Measurements from ENCODE around the gene CELSR2.

- TF ChIP-seq YY1 (tag by site-specific recombination; IDR thresholded peaks at IDR 0.05) (no peak), ZNF391 (tag by site-specific recombination; IDR thresholded peaks at IDR 0.05; ENCODE audit: borderline replicate concordance, low read depth) (no peak)
- TF ChIP-seq, protein P1, sequence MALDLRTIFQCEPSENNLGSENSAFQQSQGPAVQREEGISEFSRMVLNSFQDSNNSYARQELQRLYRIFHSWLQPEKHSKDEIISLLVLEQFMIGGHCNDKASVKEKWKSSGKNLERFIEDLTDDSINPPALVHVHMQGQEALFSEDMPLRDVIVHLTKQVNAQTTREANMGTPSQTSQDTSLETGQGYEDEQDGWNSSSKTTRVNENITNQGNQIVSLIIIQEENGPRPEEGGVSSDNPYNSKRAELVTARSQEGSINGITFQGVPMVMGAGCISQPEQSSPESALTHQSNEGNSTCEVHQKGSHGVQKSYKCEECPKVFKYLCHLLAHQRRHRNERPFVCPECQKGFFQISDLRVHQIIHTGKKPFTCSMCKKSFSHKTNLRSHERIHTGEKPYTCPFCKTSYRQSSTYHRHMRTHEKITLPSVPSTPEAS (tag by site-specific recombination; IDR thresholded peaks at IDR 0.05), result no peak
- TF ChIP-seq, protein P2, sequence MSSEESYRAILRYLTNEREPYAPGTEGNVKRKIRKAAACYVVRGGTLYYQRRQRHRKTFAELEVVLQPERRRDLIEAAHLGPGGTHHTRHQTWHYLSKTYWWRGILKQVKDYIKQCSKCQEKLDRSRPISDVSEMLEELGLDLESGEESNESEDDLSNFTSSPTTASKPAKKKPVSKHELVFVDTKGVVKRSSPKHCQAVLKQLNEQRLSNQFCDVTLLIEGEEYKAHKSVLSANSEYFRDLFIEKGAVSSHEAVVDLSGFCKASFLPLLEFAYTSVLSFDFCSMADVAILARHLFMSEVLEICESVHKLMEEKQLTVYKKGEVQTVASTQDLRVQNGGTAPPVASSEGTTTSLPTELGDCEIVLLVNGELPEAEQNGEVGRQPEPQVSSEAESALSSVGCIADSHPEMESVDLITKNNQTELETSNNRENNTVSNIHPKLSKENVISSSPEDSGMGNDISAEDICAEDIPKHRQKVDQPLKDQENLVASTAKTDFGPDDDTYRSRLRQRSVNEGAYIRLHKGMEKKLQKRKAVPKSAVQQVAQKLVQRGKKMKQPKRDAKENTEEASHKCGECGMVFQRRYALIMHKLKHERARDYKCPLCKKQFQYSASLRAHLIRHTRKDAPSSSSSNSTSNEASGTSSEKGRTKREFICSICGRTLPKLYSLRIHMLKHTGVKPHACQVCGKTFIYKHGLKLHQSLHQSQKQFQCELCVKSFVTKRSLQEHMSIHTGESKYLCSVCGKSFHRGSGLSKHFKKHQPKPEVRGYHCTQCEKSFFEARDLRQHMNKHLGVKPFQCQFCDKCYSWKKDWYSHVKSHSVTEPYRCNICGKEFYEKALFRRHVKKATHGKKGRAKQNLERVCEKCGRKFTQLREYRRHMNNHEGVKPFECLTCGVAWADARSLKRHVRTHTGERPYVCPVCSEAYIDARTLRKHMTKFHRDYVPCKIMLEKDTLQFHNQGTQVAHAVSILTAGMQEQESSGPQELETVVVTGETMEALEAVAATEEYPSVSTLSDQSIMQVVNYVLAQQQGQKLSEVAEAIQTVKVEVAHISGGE (tag by site-specific recombination; conservative IDR thresholded peaks at IDR 0.05; ENCODE audit: low read depth), result no peak
These were observed 57.5 kb downstream of the CELSR2 start, which contains the start of gene MYBPHL for GRCh38 chr1:109306832-109307273.
